ENCODE measurements around the gene XPO6.

XPO6 gene

GRCh38 chr16:28110977-28111376 lies 100.8 kb downstream of the XPO6 start:
- H3K4me2 ChIP-seq (ENCODE audit: low read depth, low read length, poor library complexity, severe bottlenecking): no peak overlapping the region
- H2AFZ ChIP-seq (ENCODE audit: low read length): no peak overlapping the region
- H3K4me1 ChIP-seq (ENCODE audit: insufficient read depth, low read length, poor library complexity, severe bottlenecking): no peaks in the 10 kb centered on the region
- no peaks in the 10 kb centered on the region for H3K27me3 ChIP-seq (ENCODE audit: insufficient read depth, low read length, poor library complexity, severe bottlenecking)
- peaks cover 92% of the 10 kb centered on the region for H3K36me3 ChIP-seq (ENCODE audit: insufficient read depth, low read length)
- H3K9me3 ChIP-seq (ENCODE audit: insufficient read depth, low read depth, low read length): no peaks in the 10 kb centered on the region
- H3F3A ChIP-seq (ENCODE audit: low read depth): no peaks in the 10 kb centered on the region
- TF ChIP-seq CTCF (conservative IDR thresholded peaks at IDR 0.05; ENCODE audit: low read length) (no peak), EZH2phosphoT487 (IDR thresholded peaks at IDR 0.05; ENCODE audit: borderline replicate concordance) (no peak)
- H3K4me3 ChIP-seq (ENCODE audit: low read length, poor library complexity, severe bottlenecking): no peak overlapping the region
- H4K20me1 ChIP-seq (ENCODE audit: insufficient read depth, low read length, poor library complexity, severe bottlenecking): no peaks in the 10 kb centered on the region
- no peaks in the 10 kb centered on the region for H3K9me2 ChIP-seq (replicated peaks; ENCODE audit: low read depth, low read length)
- H3K79me2 ChIP-seq (ENCODE audit: insufficient read depth, low read length): no peaks in the 10 kb centered on the region
- no peak overlapping the region for H3K9ac ChIP-seq (ENCODE audit: low read depth, low read length, poor library complexity, severe bottlenecking)

DNA sequence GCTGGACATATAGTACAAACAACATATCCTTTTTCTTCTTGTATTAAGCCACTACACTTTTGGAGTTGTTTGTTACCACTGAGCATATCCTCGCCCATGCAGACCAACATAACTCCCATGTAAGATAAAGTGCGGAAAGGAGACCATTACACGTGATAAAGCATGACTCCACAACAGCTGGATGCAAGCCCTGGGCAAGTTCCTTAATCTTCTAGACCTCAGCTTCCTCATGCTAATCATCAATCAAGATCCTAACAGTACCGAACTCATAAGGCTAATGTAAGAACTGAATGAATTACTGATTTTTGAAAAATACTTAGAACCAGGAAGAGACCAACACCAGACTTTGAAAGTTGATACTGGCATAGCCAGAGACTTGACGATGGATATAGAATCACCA lies 101.3 kb downstream of the XPO6 start:
- Histone ChIP-seq H3K9ac (ENCODE audit: low read depth, low read length, poor library complexity, severe bottlenecking) (no peak overlapping the region), H3K4me1 (ENCODE audit: insufficient read depth, low read length, poor library complexity, severe bottlenecking) (no peaks in the 10 kb centered on the region), H2AFZ (ENCODE audit: low read length) (no peak overlapping the region), H3K4me2 (ENCODE audit: low read depth, low read length, poor library complexity, severe bottlenecking) (no peak overlapping the region), H3K36me3 (ENCODE audit: insufficient read depth, low read length) (peaks cover 92% of the 10 kb centered on the region), H3K9me2 (replicated peaks; ENCODE audit: low read depth, low read length) (no peaks in the 10 kb centered on the region), H4K20me1 (ENCODE audit: insufficient read depth, low read length, poor library complexity, severe bottlenecking) (no peaks in the 10 kb centered on the region), H3K79me2 (ENCODE audit: insufficient read depth, low read length) (no peaks in the 10 kb centered on the region), H3K27me3 (ENCODE audit: insufficient read depth, low read length, poor library complexity, severe bottlenecking) (no peaks in the 10 kb centered on the region), H3K9me3 (ENCODE audit: insufficient read depth, low read depth, low read length) (no peaks in the 10 kb centered on the region), H3K4me3 (ENCODE audit: low read length, poor library complexity, severe bottlenecking) (no peak overlapping the region), H3F3A (ENCODE audit: low read depth) (no peaks in the 10 kb centered on the region)
- TF ChIP-seq EZH2phosphoT487 (IDR thresholded peaks at IDR 0.05; ENCODE audit: borderline replicate concordance) (no peak), CTCF (conservative IDR thresholded peaks at IDR 0.05; ENCODE audit: low read length) (no peak)

DNA sequence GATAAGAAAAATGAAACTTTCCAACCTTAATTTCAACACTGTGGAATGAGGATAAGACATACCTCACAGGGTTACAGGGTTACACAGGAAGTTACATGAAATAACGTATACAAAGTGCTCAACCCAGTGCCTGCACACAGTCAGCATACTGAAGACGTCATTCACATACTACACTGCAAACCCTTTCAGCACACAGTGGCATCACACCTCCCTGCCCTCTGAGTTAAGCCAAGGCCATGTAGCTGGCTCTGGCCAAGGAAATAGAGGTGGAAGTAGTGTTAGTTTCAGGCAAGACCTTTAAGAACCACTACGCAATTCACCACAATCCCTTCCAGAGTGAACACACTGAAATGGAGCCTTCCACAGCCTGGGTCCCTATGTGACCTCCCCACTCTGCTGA lies 101.7 kb downstream of the XPO6 start:
- Histone ChIP-seq H3K4me1 (ENCODE audit: insufficient read depth, low read length, poor library complexity, severe bottlenecking) (no peaks in the 10 kb centered on the region), H3K9ac (ENCODE audit: low read depth, low read length, poor library complexity, severe bottlenecking) (no peak overlapping the region), H3K36me3 (ENCODE audit: insufficient read depth, low read length) (peaks cover 92% of the 10 kb centered on the region), H3K4me3 (ENCODE audit: low read length, poor library complexity, severe bottlenecking) (no peak overlapping the region), H3K4me2 (ENCODE audit: low read depth, low read length, poor library complexity, severe bottlenecking) (no peak overlapping the region), H3K79me2 (ENCODE audit: insufficient read depth, low read length) (no peaks in the 10 kb centered on the region), H3K9me2 (replicated peaks; ENCODE audit: low read depth, low read length) (no peaks in the 10 kb centered on the region), H3K27me3 (ENCODE audit: insufficient read depth, low read length, poor library complexity, severe bottlenecking) (no peaks in the 10 kb centered on the region), H4K20me1 (ENCODE audit: insufficient read depth, low read length, poor library complexity, severe bottlenecking) (no peaks in the 10 kb centered on the region), H3K9me3 (ENCODE audit: insufficient read depth, low read depth, low read length) (no peaks in the 10 kb centered on the region), H2AFZ (ENCODE audit: low read length) (no peak overlapping the region), H3F3A (ENCODE audit: low read depth) (no peaks in the 10 kb centered on the region)
- no peak for TF ChIP-seq EZH2phosphoT487 (IDR thresholded peaks at IDR 0.05; ENCODE audit: borderline replicate concordance)
- TF ChIP-seq CTCF (conservative IDR thresholded peaks at IDR 0.05; ENCODE audit: low read length): no peak
